Progenitor cell of endocrine pancreas (in vitro differentiated cells): ENCODE results near the gene CBL. TPM values are rescaled to one million over a fixed set of nuclear protein-coding genes. Genes with fewer than 3 reads are reported as not detected.

ENCODE experiments used
- DNase-seq: peaks from one replicate; pipeline ENCODE4 v3.0.0; 2021; ENCODE audit warnings: low spot score; ENCODE audit not compliant: unreplicated experiment
- H3K27ac Mint-ChIP-seq: 2 replicates; pipeline ENCODE4 v1.8.0; 2021; ENCODE audit warnings: mild to moderate bottlenecking, moderate library complexity, mixed read lengths
- H3K27me3 Mint-ChIP-seq: 2 replicates; pipeline ENCODE4 v1.8.0; 2021; ENCODE audit warnings: mixed read lengths
- H3K36me3 Mint-ChIP-seq: 2 replicates; pipeline ENCODE4 v1.8.0; 2022; ENCODE audit warnings: mixed read lengths; ENCODE audit not compliant: insufficient read depth
- H3K4me1 Mint-ChIP-seq: 2 replicates; pipeline ENCODE4 v1.8.0; 2021; ENCODE audit warnings: low read depth, mixed read lengths
- H3K4me3 Mint-ChIP-seq: 2 replicates; pipeline ENCODE4 v1.8.0; 2021; ENCODE audit warnings: low read depth, mild to moderate bottlenecking, moderate library complexity, mixed read lengths
- H3K9me3 Mint-ChIP-seq: 2 replicates; pipeline ENCODE4 v1.8.0; 2021; ENCODE audit warnings: low read depth, mixed read lengths
- total RNA-seq: library from RNA; stranded (reverse); gene quantifications from 2 replicates; pipeline ENCODE4 v1.2.1, GENCODE V29; 2021
- TF ChIP-seq, protein P1 (sequence below): fragments of 200-600 bp; sonication (generic); IDR thresholded peaks from one replicate; pipeline ENCODE4 v1.5.0; 2021; ENCODE audit warnings: antibody characterized with exemption, mild to moderate bottlenecking; ENCODE audit not compliant: unreplicated experiment

CBL gene
- total RNA-seq, 1 donor from 2014 or later = 26.4 TPM

DNA sequence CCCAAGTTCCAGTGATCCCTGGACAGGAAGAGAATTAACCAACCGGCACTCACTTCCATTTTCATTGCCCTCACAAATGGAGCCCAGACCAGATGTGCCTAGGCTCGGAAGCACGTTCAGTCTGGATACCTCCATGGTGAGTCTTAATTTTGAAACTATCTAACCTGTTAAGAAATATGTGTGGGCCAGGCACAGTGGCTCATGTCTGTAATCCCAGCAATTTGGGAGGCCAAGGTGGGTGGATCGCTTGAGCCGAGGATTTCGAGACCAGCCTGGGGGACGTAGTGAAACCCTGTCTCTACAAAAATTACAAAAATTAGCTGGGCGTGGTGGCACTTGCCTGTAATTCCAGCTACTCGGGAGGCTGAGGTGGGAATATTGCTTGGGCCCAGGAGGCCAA is 79.3 kb downstream of the CBL start:
- Mint-ChIP-seq H3K27ac (no peak overlapping the region), H3K4me1 (no peaks in the 10 kb centered on the region), H3K27me3 (no peaks in the 10 kb centered on the region), H3K36me3 (peaks cover 13% of the 10 kb centered on the region), H3K4me3 (no peak overlapping the region), H3K9me3 (no peaks in the 10 kb centered on the region)
- DNase-seq = no peak
- TF ChIP-seq, protein P1, sequence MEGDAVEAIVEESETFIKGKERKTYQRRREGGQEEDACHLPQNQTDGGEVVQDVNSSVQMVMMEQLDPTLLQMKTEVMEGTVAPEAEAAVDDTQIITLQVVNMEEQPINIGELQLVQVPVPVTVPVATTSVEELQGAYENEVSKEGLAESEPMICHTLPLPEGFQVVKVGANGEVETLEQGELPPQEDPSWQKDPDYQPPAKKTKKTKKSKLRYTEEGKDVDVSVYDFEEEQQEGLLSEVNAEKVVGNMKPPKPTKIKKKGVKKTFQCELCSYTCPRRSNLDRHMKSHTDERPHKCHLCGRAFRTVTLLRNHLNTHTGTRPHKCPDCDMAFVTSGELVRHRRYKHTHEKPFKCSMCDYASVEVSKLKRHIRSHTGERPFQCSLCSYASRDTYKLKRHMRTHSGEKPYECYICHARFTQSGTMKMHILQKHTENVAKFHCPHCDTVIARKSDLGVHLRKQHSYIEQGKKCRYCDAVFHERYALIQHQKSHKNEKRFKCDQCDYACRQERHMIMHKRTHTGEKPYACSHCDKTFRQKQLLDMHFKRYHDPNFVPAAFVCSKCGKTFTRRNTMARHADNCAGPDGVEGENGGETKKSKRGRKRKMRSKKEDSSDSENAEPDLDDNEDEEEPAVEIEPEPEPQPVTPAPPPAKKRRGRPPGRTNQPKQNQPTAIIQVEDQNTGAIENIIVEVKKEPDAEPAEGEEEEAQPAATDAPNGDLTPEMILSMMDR = no peak

GRCh38 chr11:119288219-119288618 is 82.1 kb downstream of the CBL start:
- Mint-ChIP-seq H3K36me3 (peaks cover 27% of the 10 kb centered on the region), H3K4me1 (no peaks in the 10 kb centered on the region), H3K27me3 (no peaks in the 10 kb centered on the region), H3K27ac (no peak overlapping the region), H3K4me3 (no peak overlapping the region), H3K9me3 (no peaks in the 10 kb centered on the region)
- no peak for DNase-seq
- TF ChIP-seq, protein P1 = no peak

GRCh38 chr11:119290894-119291497 is 84.9 kb downstream of the CBL start:
- TF ChIP-seq, protein P1 = no peak
- Mint-ChIP-seq H3K27ac (no peak overlapping the region), H3K27me3 (no peaks in the 10 kb centered on the region), H3K9me3 (no peaks in the 10 kb centered on the region), H3K36me3 (peaks cover 24% of the 10 kb centered on the region), H3K4me1 (no peaks in the 10 kb centered on the region), H3K4me3 (no peak overlapping the region)
- DNase-seq = no peak

GRCh38 chr11:119293461-119293860 is 87.3 kb downstream of the CBL start:
- Mint-ChIP-seq H3K4me1 (no peaks in the 10 kb centered on the region), H3K4me3 (no peak overlapping the region), H3K36me3 (peaks cover 24% of the 10 kb centered on the region), H3K27me3 (no peaks in the 10 kb centered on the region), H3K27ac (no peak overlapping the region), H3K9me3 (no peaks in the 10 kb centered on the region)
- DNase-seq = no peak
- TF ChIP-seq, protein P1 = no peak

DNA sequence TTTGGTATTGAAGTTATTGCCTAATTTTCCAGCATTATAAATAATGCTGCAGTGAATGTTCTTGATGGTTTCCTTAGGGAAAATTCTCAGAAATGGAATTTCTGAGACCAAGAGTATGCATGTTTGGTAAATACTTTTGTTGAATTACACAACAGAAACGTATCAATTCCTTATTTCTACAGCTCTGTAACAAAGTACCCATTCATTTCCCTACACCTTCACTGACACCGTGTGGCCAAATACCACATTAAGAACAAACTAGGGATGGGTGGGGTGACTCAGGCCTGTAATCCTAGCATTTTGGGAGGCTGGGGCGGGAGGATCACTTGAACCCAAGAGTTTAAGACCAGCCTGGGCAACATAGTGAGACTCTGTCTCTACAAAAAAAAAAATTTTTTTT is 89.0 kb downstream of the CBL start:
- H3K4me1 Mint-ChIP-seq = no peaks in the 10 kb centered on the region
- peaks cover 28% of the 10 kb centered on the region for H3K36me3 Mint-ChIP-seq
- H3K27ac Mint-ChIP-seq = no peak overlapping the region
- H3K9me3 Mint-ChIP-seq = no peaks in the 10 kb centered on the region
- no peak for DNase-seq
- no peaks in the 10 kb centered on the region for H3K27me3 Mint-ChIP-seq
- TF ChIP-seq, protein P1 = no peak
- no peak overlapping the region for H3K4me3 Mint-ChIP-seq
